MM.1S (cell line): ENCODE data around the gene MEA1.

Experiments used
- CTCF ChIP-seq: fragments of 300-600 bp; sonication (generic); IDR thresholded peaks from 2 replicates; pipeline ENCODE4 v1.5.1; 2016; ENCODE audit warnings: antibody characterized with exemption, low read length, mixed read lengths
- EZH2 ChIP-seq: fragments of 300-600 bp; sonication (generic); optimal IDR thresholded peaks from 2 replicates; pipeline ENCODE3; 2017; ENCODE audit warnings: low read depth, mild to moderate bottlenecking, antibody characterized with exemption, low read length, mixed read lengths

- TF ChIP-seq CTCF (no peak), EZH2 (no peak)
These were observed 23.0 kb upstream of the MEA1 start for GRCh38 chr6:43036712-43037111.
